Hepatocyte (in vitro differentiated cells): ENCODE measurements around the gene KRT27. TPM values are rescaled to one million over a fixed set of nuclear protein-coding genes. Genes with fewer than 3 reads are reported as not detected.

Experiments
- DNase-seq: peaks from one replicate; pipeline ENCODE4 v3.0.0-alpha.2; 2016; ENCODE audit warnings: low spot score
- H2AFZ ChIP-seq: fragments of 200-600 bp; sonication (generic); 2 replicates; pipeline ENCODE4 v1.6.0; 2016; ENCODE audit warnings: antibody characterized with exemption, mild to moderate bottlenecking
- H3K27ac ChIP-seq: fragments of 200-600 bp; sonication (generic); 2 replicates; pipeline ENCODE4 v1.5.1; 2016; ENCODE audit warnings: mild to moderate bottlenecking
- H3K27me3 ChIP-seq: fragments of 200-600 bp; sonication (generic); 2 replicates; pipeline ENCODE4 v1.6.1; 2016
- H3K36me3 ChIP-seq: fragments of 200-600 bp; sonication (generic); replicated peaks from 2 replicates; pipeline ENCODE4 v1.5.1; 2016; ENCODE audit warnings: low read depth; ENCODE audit not compliant: insufficient read depth
- H3K4me1 ChIP-seq: fragments of 200-600 bp; sonication (generic); 2 replicates; pipeline ENCODE4 v1.5.1; 2016; ENCODE audit warnings: mild to moderate bottlenecking, moderate library complexity; ENCODE audit not compliant: insufficient read depth
- H3K4me2 ChIP-seq: fragments of 200-600 bp; sonication (generic); 2 replicates; pipeline ENCODE4 v1.6.0; 2016
- H3K4me3 ChIP-seq: fragments of 200-600 bp; sonication (generic); 2 replicates; pipeline ENCODE4 v1.5.1; 2016; ENCODE audit warnings: mild to moderate bottlenecking
- H3K79me2 ChIP-seq: fragments of 200-600 bp; sonication (generic); 2 replicates; pipeline ENCODE4 v1.6.0; 2017; ENCODE audit warnings: mild to moderate bottlenecking
- H3K9me2 ChIP-seq: fragments of 200-600 bp; sonication (generic); replicated peaks from 2 replicates; pipeline ENCODE4 v1.6.0; 2017; ENCODE audit warnings: mild to moderate bottlenecking; ENCODE audit not compliant: insufficient read depth
- H3K9me3 ChIP-seq: fragments of 200-600 bp; sonication (generic); 2 replicates; pipeline ENCODE4 v1.5.1; 2016; ENCODE audit warnings: low read depth, mild to moderate bottlenecking
- H4K20me1 ChIP-seq: fragments of 200-600 bp; sonication (generic); 2 replicates; pipeline ENCODE4 v1.6.0; 2016; ENCODE audit warnings: mild to moderate bottlenecking; ENCODE audit not compliant: insufficient read depth, poor library complexity, severe bottlenecking
- EZH2 ChIP-seq: fragments of 200-600 bp; sonication (generic); IDR thresholded peaks from 2 replicates; pipeline ENCODE4 v1.6.1; 2016; ENCODE audit warnings: antibody characterized with exemption, mild to moderate bottlenecking, borderline replicate concordance
- EZH2phosphoT487 ChIP-seq: fragments of 200-600 bp; sonication (generic); IDR thresholded peaks from one replicate; pipeline ENCODE4 v1.6.1; 2018; ENCODE audit warnings: antibody characterized with exemption, mild to moderate bottlenecking, low read depth, moderate library complexity; ENCODE audit not compliant: unreplicated experiment, severe bottlenecking
- WGBS: methylation state at CpG from one replicate; pipeline ENCODE4 v1.1.6; 2016; ENCODE audit warnings: low lambda C conversion rate; ENCODE audit errors: missing lambda C conversion rate; 5-methylcytosine and 5-hydroxymethylcytosine counted together
- polyA plus RNA-seq: library from polyadenylated mRNA; unstranded; fragments of >200 nt; fragmentation: Nextera tagmentation; extraction: Ambion mirVana; gene quantifications from 2 replicates; pipeline ENCODE4 v1.2.1, GENCODE V29; 2016
- total RNA-seq: library from RNA; depleted of rRNA; stranded (reverse); fragments of >200 nt; gene quantifications from 2 replicates; pipeline ENCODE4 v1.2.3, GENCODE V29; 2014
- TF ChIP-seq, protein P1 (sequence below): fragments of 200-600 bp; sonication (generic); IDR thresholded peaks from 2 replicates; pipeline ENCODE4 v1.5.1; 2016; ENCODE audit warnings: antibody characterized with exemption, mild to moderate bottlenecking; ENCODE audit not compliant: poor library complexity

The KRT27 gene
- total and polyA plus RNA-seq, 2 experiments from 2014 or later, result not detected

DNA sequence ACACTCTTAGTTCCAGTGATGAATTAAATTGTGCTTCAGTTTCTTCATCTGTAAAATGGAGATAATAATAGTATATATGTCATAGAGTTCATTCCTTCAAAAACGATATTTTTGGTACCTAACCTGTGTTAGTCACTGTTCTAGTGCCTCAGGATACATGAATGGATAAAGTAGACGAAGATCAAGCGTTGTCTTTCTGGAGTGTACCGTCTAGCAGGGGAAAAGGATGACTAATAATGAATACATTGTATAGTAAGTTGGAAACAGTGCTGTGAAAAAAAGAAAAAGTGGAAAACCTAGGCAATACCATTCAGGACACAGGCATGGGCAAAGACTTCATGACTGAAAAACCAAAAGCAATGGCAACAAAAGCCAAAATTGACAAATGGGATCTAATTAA is 31.5 kb upstream of the KRT27 start:
- Histone ChIP-seq H3K27ac (no peak overlapping the region), H3K9me2 (no peaks in the 10 kb centered on the region), H3K9me3 (no peaks in the 10 kb centered on the region), H3K4me3 (no peak overlapping the region), H3K4me2 (no peak overlapping the region), H4K20me1 (no peaks in the 10 kb centered on the region), H3K27me3 (peaks cover 23% of the 10 kb centered on the region), H3K36me3 (peaks cover 8% of the 10 kb centered on the region), H3K4me1 (peaks cover 7% of the 10 kb centered on the region), H3K79me2 (peaks cover 13% of the 10 kb centered on the region), H2AFZ (no peak overlapping the region)
- TF ChIP-seq, protein P1, sequence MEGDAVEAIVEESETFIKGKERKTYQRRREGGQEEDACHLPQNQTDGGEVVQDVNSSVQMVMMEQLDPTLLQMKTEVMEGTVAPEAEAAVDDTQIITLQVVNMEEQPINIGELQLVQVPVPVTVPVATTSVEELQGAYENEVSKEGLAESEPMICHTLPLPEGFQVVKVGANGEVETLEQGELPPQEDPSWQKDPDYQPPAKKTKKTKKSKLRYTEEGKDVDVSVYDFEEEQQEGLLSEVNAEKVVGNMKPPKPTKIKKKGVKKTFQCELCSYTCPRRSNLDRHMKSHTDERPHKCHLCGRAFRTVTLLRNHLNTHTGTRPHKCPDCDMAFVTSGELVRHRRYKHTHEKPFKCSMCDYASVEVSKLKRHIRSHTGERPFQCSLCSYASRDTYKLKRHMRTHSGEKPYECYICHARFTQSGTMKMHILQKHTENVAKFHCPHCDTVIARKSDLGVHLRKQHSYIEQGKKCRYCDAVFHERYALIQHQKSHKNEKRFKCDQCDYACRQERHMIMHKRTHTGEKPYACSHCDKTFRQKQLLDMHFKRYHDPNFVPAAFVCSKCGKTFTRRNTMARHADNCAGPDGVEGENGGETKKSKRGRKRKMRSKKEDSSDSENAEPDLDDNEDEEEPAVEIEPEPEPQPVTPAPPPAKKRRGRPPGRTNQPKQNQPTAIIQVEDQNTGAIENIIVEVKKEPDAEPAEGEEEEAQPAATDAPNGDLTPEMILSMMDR, result no peak
- TF ChIP-seq EZH2phosphoT487 (no peak), EZH2 (no peak)
- WGBS, result 77% methylated on average over 4 of the region's 4 CpGs
- no peak for DNase-seq

DNA sequence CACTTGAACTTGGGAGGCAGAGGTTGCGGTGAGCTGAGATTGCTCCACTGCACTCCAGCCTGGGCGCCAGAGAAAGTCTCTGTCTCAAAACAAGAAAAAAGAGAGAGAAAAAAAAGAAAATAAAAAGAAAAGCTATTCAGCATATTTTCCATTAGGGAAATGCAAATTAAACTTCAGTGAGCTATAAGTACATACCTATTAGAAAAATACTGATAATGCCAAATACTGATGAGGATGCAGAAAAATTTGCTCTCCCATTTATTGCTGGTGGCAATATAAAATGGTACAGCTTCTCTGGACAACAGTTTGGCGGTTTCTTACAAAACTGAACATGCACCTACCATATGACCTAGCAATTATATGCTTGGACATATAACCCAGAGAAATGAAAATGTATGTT is 30.3 kb upstream of the KRT27 start:
- H3K9me3 ChIP-seq, result no peaks in the 10 kb centered on the region
- H3K36me3 ChIP-seq, result peaks cover 5% of the 10 kb centered on the region
- peaks cover 27% of the 10 kb centered on the region for H3K27me3 ChIP-seq
- peaks cover 3% of the 10 kb centered on the region for H3K4me1 ChIP-seq
- no peak overlapping the region for H2AFZ ChIP-seq
- H3K4me2 ChIP-seq, result no peak overlapping the region
- 86% methylated on average over 3 of the region's 3 CpGs for WGBS
- no peak for TF ChIP-seq EZH2
- no peak for TF ChIP-seq EZH2phosphoT487
- TF ChIP-seq, protein P1, result no peak
- H3K9me2 ChIP-seq, result no peaks in the 10 kb centered on the region
- no peak overlapping the region for H3K4me3 ChIP-seq
- H3K79me2 ChIP-seq, result peaks cover 6% of the 10 kb centered on the region
- DNase-seq, result no peak
- H3K27ac ChIP-seq, result no peak overlapping the region
- no peaks in the 10 kb centered on the region for H4K20me1 ChIP-seq

DNA sequence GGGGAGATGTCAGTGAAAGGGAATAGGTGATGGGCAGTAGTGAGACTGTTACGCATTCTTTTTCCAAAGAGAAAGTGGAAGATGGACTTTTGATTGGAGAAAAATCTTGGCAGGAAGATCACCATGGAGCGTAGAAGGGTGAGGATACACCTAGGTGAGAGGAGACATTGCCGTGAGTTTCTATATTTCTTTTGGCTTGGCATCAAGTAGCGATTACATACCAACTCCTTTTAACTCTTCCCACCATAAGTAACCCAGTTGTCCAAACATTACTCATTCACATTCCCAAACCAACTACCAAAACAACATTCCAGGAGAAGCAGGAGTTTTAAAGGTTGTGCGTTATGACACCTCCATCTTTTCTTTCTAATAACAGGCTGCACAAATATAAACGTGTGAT is 28.1 kb upstream of the KRT27 start:
- DNase-seq, result no peak
- Histone ChIP-seq H3K36me3 (no peaks in the 10 kb centered on the region), H3K9me2 (no peaks in the 10 kb centered on the region), H3K9me3 (no peaks in the 10 kb centered on the region), H3K27ac (no peak overlapping the region), H3K4me1 (no peaks in the 10 kb centered on the region), H2AFZ (no peak overlapping the region), H3K4me3 (no peak overlapping the region), H3K27me3 (peaks cover 41% of the 10 kb centered on the region), H3K79me2 (no peaks in the 10 kb centered on the region), H4K20me1 (no peaks in the 10 kb centered on the region), H3K4me2 (no peak overlapping the region)
- WGBS, result 74% methylated on average over 6 of the region's 6 CpGs
- TF ChIP-seq EZH2phosphoT487 (no peak), EZH2 (no peak)
- TF ChIP-seq, protein P1, result no peak
